Caco-2 (cell line): Measurements from ENCODE around the gene LYPD1. TPM values are rescaled to one million over a fixed set of nuclear protein-coding genes. Genes with fewer than 3 reads are reported as not detected.
"Not testable (repeated sequence)": the region's sequence is repeated elsewhere in the genome, so short reads cannot be mapped to it uniquely, and the experiment has no call there.

Source experiments
- BruUV-seq: library from RNA; stranded (reverse); fragments of 400-500 nt; replicated peaks from 2 replicates; lab custom pipeline; 2021; lab: Mats Ljungman, UMichigan
- CTCF ChIA-PET: fragments of 300-600 bp; sonication (Branson Sonifier 250); formaldehyde crosslinking; loops from one replicate; lab custom pipeline; 2022; ENCODE audit warnings: antibody characterized with exemption; lab: Charles Lee
- POLR2A ChIA-PET: fragments of 300-600 bp; sonication (Branson Sonifier 250); formaldehyde crosslinking; loops from one replicate; lab custom pipeline; 2022; ENCODE audit warnings: antibody characterized with exemption; lab: Charles Lee
- DNase-seq, 2 experiments: peaks; one replicate each; pipeline versions ENCODE4 v3.0.0 to v3.0.0-alpha.2; 2020 to 2022
- H3K27me3 ChIP-seq: replicated peaks from 2 replicates; pipeline ENCODE4 v1.6.0; 2011; ENCODE audit warnings: low read length; ENCODE audit not compliant: control insufficient read depth, insufficient read depth
- H3K36me3 ChIP-seq: 2 replicates; pipeline ENCODE4 v1.5.1; 2011; ENCODE audit warnings: low read length; ENCODE audit not compliant: control insufficient read depth, insufficient read depth
- H3K4me1 ChIP-seq: fragments of 250-450 bp; sonication (Bioruptor Pico); 2 replicates; pipeline ENCODE4 v1.5.1; 2020; ENCODE audit warnings: mild to moderate bottlenecking
- H3K4me3 ChIP-seq: 2 replicates; pipeline ENCODE4 v1.5.1; 2011; ENCODE audit warnings: low read depth, mild to moderate bottlenecking, control low read depth, low read length
- H3K9me3 ChIP-seq: fragments of 250-450 bp; sonication (Bioruptor Pico); 2 replicates; pipeline ENCODE4 v1.5.1; 2020; ENCODE audit warnings: mild to moderate bottlenecking, moderate library complexity
- H3K27ac Mint-ChIP-seq: one replicate; pipeline ENCODE4 v1.8.0; 2022; ENCODE audit warnings: mixed read lengths; ENCODE audit not compliant: unreplicated experiment
- H3K27me3 Mint-ChIP-seq: one replicate; pipeline ENCODE4 v1.8.0; 2022; ENCODE audit warnings: mixed read lengths; ENCODE audit not compliant: insufficient read depth, unreplicated experiment
- H3K36me3 Mint-ChIP-seq: one replicate; pipeline ENCODE4 v1.8.0; 2022; ENCODE audit warnings: mild to moderate bottlenecking, mixed read lengths; ENCODE audit not compliant: insufficient read depth, unreplicated experiment
- H3K4me1 Mint-ChIP-seq: one replicate; pipeline ENCODE4 v1.8.0; 2022; ENCODE audit warnings: low read depth, mixed read lengths; ENCODE audit not compliant: unreplicated experiment
- H3K4me3 Mint-ChIP-seq: one replicate; pipeline ENCODE4 v1.8.0; 2022; ENCODE audit warnings: mild to moderate bottlenecking, moderate library complexity, mixed read lengths; ENCODE audit not compliant: unreplicated experiment
- H3K9me3 Mint-ChIP-seq: one replicate; pipeline ENCODE4 v1.8.0; 2022; ENCODE audit warnings: mixed read lengths; ENCODE audit not compliant: unreplicated experiment
- CTCF ChIP-seq, 2 experiments: fragments of 200-600 bp in 1 of 2; IDR thresholded peaks; 1 replicate in 1 of 2; 2 replicates in 1 of 2; pipeline versions ENCODE4 v1.5.1 to v1.8.0; 2011 to 2022; ENCODE audit warnings: antibody characterized with exemption in 1 of 2, control low read depth in 1 of 2, inconsistent platforms in 1 of 2, low read depth in 1 of 2, low read length in 1 of 2, mild to moderate bottlenecking in 1 of 2, moderate library complexity in 1 of 2; ENCODE audit not compliant: insufficient read depth in 1 of 2, severe bottlenecking in 1 of 2, unreplicated experiment in 1 of 2
- intact Hi-C: fragments of 100-400 bp; cut with micrococcal nuclease; formaldehyde crosslinking; loops from one replicate; pipeline ENCODE4 v1.10.0; 2022; ENCODE audit not compliant: unreplicated experiment
- total RNA-seq: library from RNA; stranded (reverse); gene quantifications from 2 replicates; pipeline ENCODE4 v1.2.3, GENCODE V29; 2022

LYPD1 gene
- total RNA-seq, 1 experiment from 2014 or later = 15.8 TPM

- no peaks in the 10 kb centered on the region for H3K36me3 Mint-ChIP-seq
- H3K27me3 ChIP-seq = no peaks in the 10 kb centered on the region
- H3K4me3 ChIP-seq = no peak overlapping the region
- intact Hi-C loops = no loop called here
- CTCF ChIA-PET = no interaction called here
- no peak for DNase-seq
- no peaks in the 10 kb centered on the region for H3K9me3 Mint-ChIP-seq
- TF ChIP-seq CTCF (IDR thresholded peaks at IDR 0.05; ENCODE audit: insufficient read depth in 1 of 2, low read depth in 1 of 2, low read length in 1 of 2, severe bottlenecking in 1 of 2, unreplicated experiment in 1 of 2) = no peak
- POLR2A ChIA-PET = no interaction called here
- BruUV-seq = no TSS peak
- no peak overlapping the region for H3K4me3 Mint-ChIP-seq
- H3K4me1 Mint-ChIP-seq = no peaks in the 10 kb centered on the region
- H3K4me1 ChIP-seq = no peaks in the 10 kb centered on the region
- no peaks in the 10 kb centered on the region for H3K9me3 ChIP-seq
- H3K27ac Mint-ChIP-seq = no peak overlapping the region
- no peaks in the 10 kb centered on the region for H3K27me3 Mint-ChIP-seq
- no peaks in the 10 kb centered on the region for H3K36me3 ChIP-seq
Observed at GRCh38 chr2:132701810-132702209, 31.8 kb upstream of the LYPD1 start.

- H3K36me3 ChIP-seq, H3K9me3 Mint-ChIP-seq, intact Hi-C loops, H3K27ac Mint-ChIP-seq, H3K4me3 ChIP-seq, H3K4me3 Mint-ChIP-seq, H3K27me3 ChIP-seq, DNase-seq, H3K27me3 Mint-ChIP-seq, H3K36me3 Mint-ChIP-seq, CTCF ChIA-PET, H3K9me3 ChIP-seq, H3K4me1 ChIP-seq, H3K4me1 Mint-ChIP-seq, POLR2A ChIA-PET, BruUV-seq: not testable (repeated sequence)
Observed at GRCh38 chr2:132699802-132700201, 29.8 kb upstream of the LYPD1 start.

GRCh38 chr2:132698347-132698746 is 28.3 kb upstream of the LYPD1 start:
- BruUV-seq, CTCF ChIA-PET: not testable (repeated sequence)

GRCh38 chr2:132697556-132698205 is 27.7 kb upstream of the LYPD1 start:
- Mint-ChIP-seq H3K27me3 (no peaks in the 10 kb centered on the region), H3K4me3 (no peak overlapping the region), H3K9me3 (no peaks in the 10 kb centered on the region), H3K27ac (no peak overlapping the region), H3K4me1 (no peaks in the 10 kb centered on the region), H3K36me3 (no peaks in the 10 kb centered on the region)
- H3K4me3 ChIP-seq = no peak overlapping the region
- no TSS peak for BruUV-seq
- no peaks in the 10 kb centered on the region for H3K4me1 ChIP-seq
- no peaks in the 10 kb centered on the region for H3K36me3 ChIP-seq
- intact Hi-C loops = no loop called here
- POLR2A ChIA-PET = no interaction called here
- no peaks in the 10 kb centered on the region for H3K9me3 ChIP-seq
- CTCF ChIA-PET = no interaction called here
- no peaks in the 10 kb centered on the region for H3K27me3 ChIP-seq
- DNase-seq = no peak
- TF ChIP-seq CTCF (IDR thresholded peaks at IDR 0.05; ENCODE audit: insufficient read depth in 1 of 2, low read depth in 1 of 2, low read length in 1 of 2, severe bottlenecking in 1 of 2, unreplicated experiment in 1 of 2) = no peak

More at GRCh38 chr2:132698347-132698746, 28.3 kb upstream of the LYPD1 start:
- H3K4me1 Mint-ChIP-seq, H3K4me3 Mint-ChIP-seq, intact Hi-C loops, H3K9me3 ChIP-seq, H3K27me3 ChIP-seq, H3K36me3 ChIP-seq, H3K36me3 Mint-ChIP-seq, H3K9me3 Mint-ChIP-seq, H3K4me1 ChIP-seq, POLR2A ChIA-PET, H3K4me3 ChIP-seq, H3K27ac Mint-ChIP-seq, DNase-seq, H3K27me3 Mint-ChIP-seq: not testable (repeated sequence)
